ENCODE data around the gene ITPR1. TPM values are rescaled to one million over a fixed set of nuclear protein-coding genes. Genes with fewer than 3 reads are reported as not detected.

ITPR1 gene
- total RNA-seq, 4 donors from 2014 or later: 14.7 to 45.1 (median 21.0) TPM

DNA sequence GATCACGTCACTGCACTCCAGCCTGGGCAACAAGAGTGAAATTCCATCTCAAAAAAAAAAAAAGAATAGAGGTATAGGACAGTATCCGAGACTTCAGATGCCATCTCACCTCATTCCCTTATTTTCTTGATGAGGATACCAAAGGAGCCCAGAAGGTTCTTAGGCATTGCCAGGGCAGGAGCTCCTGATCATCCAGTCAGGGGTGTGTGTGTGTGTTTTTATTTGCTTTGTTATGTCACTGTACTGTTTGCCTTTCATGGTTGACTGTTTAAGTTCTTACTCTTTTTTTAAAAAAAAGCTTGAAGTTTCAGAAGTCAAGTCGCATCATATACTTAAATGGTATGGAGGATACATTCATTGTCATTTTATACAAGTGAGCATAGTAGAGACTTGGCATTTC lies 346.1 kb downstream of the ITPR1 start:
- Histone ChIP-seq H3K27me3 (no peaks in the 10 kb centered on the region), H3K27ac (no peak overlapping the region), H3K4me3 (no peak overlapping the region), H3K36me3 (no peaks in the 10 kb centered on the region), H3K4me1 (peaks cover 9% of the 10 kb centered on the region), H3K9me3 (no peaks in the 10 kb centered on the region)
- TF ChIP-seq EP300 (IDR thresholded peaks at IDR 0.05) (no peak), POLR2AphosphoS5 (IDR thresholded peaks at IDR 0.05) (no peak), POLR2A (IDR thresholded peaks at IDR 0.05) (no peak), CTCF (IDR thresholded peaks at IDR 0.05) (no peak)
- DNase-seq (ENCODE audit: low spot score in 2 of 2): no peak
- 97% methylated on average over 3 of the region's 3 CpGs for WGBS

- Histone ChIP-seq H3K27me3 (no peaks in the 10 kb centered on the region), H3K9me3 (no peaks in the 10 kb centered on the region), H3K4me3 (no peak overlapping the region), H3K27ac (no peak overlapping the region), H3K4me1 (peaks cover under 1% of the 10 kb centered on the region), H3K36me3 (no peaks in the 10 kb centered on the region)
- DNase-seq (ENCODE audit: low spot score in 2 of 2): no peak
- WGBS: 78% methylated on average over 3 of the region's 3 CpGs
- no peak for TF ChIP-seq POLR2A (IDR thresholded peaks at IDR 0.05)
Measured at GRCh38 chr3:4841225-4841624, 348.1 kb downstream of the ITPR1 start.

GRCh38 chr3:4841776-4842440 lies 348.8 kb downstream of the ITPR1 start:
- WGBS: 86% methylated on average over 3 of the region's 3 CpGs
- no peaks in the 10 kb centered on the region for H3K36me3 ChIP-seq
- peaks cover 7% of the 10 kb centered on the region for H3K4me1 ChIP-seq
- no peak overlapping the region for H3K4me3 ChIP-seq
- H3K27me3 ChIP-seq: no peaks in the 10 kb centered on the region
- TF ChIP-seq POLR2A (IDR thresholded peaks at IDR 0.05) (no peak), CTCF (IDR thresholded peaks at IDR 0.05) (no peak), EP300 (IDR thresholded peaks at IDR 0.05) (no peak), POLR2AphosphoS5 (IDR thresholded peaks at IDR 0.05) (no peak)
- no peak overlapping the region for H3K27ac ChIP-seq
- DNase-seq (ENCODE audit: low spot score in 2 of 2): no peak
- no peaks in the 10 kb centered on the region for H3K9me3 ChIP-seq

DNA sequence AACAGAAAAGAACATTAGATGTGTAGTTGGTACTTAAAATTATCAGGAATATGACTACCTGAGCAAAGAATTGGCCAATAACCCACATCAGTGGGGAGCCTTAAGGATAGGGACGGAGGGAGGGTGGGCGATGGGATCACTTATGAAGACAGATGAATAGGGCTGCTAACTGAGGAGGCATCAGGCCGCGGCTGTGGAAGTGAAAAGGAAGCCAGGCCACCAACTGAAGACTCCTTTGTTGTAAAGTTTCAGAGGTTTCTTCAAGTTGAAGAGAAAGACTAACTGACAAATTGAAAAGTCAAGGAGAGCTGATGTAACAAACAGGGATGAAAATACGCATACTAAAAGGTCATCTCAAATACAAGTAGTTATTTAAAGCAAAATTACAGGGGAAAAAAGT lies 350.5 kb downstream of the ITPR1 start:
- no peaks in the 10 kb centered on the region for H3K9me3 ChIP-seq
- H3K4me3 ChIP-seq: no peak overlapping the region
- 93% methylated on average over 5 of the region's 5 CpGs for WGBS
- H3K27me3 ChIP-seq: no peaks in the 10 kb centered on the region
- DNase-seq (ENCODE audit: low spot score in 2 of 2): no peak
- peaks cover 24% of the 10 kb centered on the region for H3K4me1 ChIP-seq
- TF ChIP-seq POLR2AphosphoS5 (IDR thresholded peaks at IDR 0.05) (no peak), EP300 (IDR thresholded peaks at IDR 0.05) (no peak), CTCF (IDR thresholded peaks at IDR 0.05) (no peak), POLR2A (IDR thresholded peaks at IDR 0.05) (no peak)
- H3K36me3 ChIP-seq: no peaks in the 10 kb centered on the region
- no peak overlapping the region for H3K27ac ChIP-seq

- 84% methylated on average over 3 of the region's 3 CpGs for WGBS
- Histone ChIP-seq H3K36me3 (no peaks in the 10 kb centered on the region), H3K9me3 (no peaks in the 10 kb centered on the region), H3K4me3 (no peak overlapping the region), H3K27ac (no peak overlapping the region), H3K4me1 (peaks cover 37% of the 10 kb centered on the region), H3K27me3 (no peaks in the 10 kb centered on the region)
- no peak for DNase-seq (ENCODE audit: low spot score in 2 of 2)
- TF ChIP-seq POLR2AphosphoS5 (IDR thresholded peaks at IDR 0.05) (no peak), POLR2A (IDR thresholded peaks at IDR 0.05) (no peak), EP300 (IDR thresholded peaks at IDR 0.05) (no peak), CTCF (IDR thresholded peaks at IDR 0.05) (no peak)
Measured at GRCh38 chr3:4845882-4846281, 352.7 kb downstream of the ITPR1 start.

DNA sequence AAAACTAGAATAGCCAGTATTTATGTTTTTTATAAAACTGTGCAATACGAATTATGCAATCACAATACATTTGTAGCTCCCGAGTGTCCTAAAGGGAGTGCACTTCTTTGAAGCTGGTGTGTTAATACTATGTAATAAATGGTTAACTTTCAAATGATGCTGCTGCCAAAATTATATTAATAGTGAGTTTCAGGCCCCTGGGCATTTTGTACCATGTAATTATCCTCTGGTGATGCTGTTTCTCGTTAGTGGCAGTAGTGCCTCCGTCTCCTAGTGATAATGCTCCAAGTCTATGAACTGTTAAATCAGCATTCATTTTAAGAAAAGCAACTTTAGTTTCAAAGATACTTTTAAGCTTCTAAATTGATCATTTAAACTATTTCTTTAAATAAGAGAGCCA lies 353.4 kb downstream of the ITPR1 start:
- H3K27ac ChIP-seq: no peak overlapping the region
- no peaks in the 10 kb centered on the region for H3K9me3 ChIP-seq
- no peak for TF ChIP-seq CTCF (IDR thresholded peaks at IDR 0.05)
- no peak for TF ChIP-seq EP300 (IDR thresholded peaks at IDR 0.05)
- TF ChIP-seq POLR2A (IDR thresholded peaks at IDR 0.05): no peak
- TF ChIP-seq POLR2AphosphoS5 (IDR thresholded peaks at IDR 0.05): no peak
- no peak for DNase-seq (ENCODE audit: low spot score in 2 of 2)
- H3K4me1 ChIP-seq: peaks cover 37% of the 10 kb centered on the region
- 59% methylated on average over 4 of the region's 4 CpGs for WGBS
- H3K27me3 ChIP-seq: no peaks in the 10 kb centered on the region
- no peak overlapping the region for H3K4me3 ChIP-seq
- no peaks in the 10 kb centered on the region for H3K36me3 ChIP-seq
